NCI-H1092 treated with DMSO at 0.1 percent for 48 hours (cell line): Measurements from ENCODE around the gene CLEC4F.
A peak's percentile ranks its signal among the peaks of the same experiment; 100 is the strongest.

Experiments used
- DNase-seq: peaks from one replicate; lab custom pipeline; 2025; lab: John Stamatoyannopoulos, UW

The CLEC4F gene

DNA sequence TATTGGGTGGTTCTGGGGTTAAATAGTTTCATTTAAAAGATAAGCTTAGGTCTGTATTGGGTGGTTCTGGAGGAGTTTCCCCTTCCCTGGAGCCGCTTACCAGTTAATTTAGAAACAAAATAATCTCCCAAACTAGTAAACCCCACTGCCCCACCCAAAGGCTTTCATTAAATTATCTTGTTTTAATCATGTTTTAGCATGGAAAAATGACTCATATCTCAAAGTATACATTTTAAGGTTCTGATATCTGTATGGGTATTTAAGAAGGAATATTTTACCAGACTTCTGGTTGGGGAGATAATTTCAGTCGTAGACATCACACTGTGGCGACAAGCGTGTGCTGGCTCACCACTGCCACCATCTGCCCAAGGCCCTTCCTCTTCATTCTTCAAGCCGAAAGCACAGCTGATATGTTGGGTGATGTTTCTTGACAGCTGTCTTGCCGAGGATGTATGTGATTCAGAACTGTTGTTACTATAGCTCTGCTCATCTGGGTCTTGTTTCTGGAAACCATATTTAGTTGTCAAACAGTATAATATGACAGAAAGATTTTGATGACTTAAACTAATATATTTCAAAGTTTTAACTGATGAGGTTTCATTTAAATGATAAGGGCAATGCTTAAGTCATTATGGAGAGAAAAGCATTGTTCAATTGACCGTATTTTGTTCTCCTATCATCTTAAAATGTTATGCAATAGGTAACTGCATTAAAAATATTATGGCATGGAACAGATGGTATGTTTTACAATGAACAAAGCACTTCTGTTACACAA lies 35.1 kb downstream of the CLEC4F start:
- DNase-seq: peak; percentile 11

DNA sequence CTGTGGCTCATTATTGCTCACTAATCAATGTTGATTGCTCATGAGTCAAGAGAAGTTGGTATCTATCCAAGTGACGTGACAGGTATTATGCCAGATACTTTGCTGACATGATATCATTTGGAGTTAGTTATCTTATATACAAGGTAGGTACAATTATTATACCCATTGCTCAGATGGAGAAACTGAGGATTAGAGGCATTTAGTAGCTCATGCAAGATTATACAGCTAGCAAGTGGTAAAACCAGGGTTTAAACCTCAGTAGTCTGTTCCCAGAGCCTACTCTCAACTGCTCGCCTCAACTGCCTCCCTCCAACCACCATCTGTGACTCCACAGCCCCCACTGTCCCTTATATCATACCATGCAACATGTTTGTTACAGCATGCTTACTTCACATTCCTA lies 36.1 kb downstream of the CLEC4F start:
- DNase-seq: no peak

DNA sequence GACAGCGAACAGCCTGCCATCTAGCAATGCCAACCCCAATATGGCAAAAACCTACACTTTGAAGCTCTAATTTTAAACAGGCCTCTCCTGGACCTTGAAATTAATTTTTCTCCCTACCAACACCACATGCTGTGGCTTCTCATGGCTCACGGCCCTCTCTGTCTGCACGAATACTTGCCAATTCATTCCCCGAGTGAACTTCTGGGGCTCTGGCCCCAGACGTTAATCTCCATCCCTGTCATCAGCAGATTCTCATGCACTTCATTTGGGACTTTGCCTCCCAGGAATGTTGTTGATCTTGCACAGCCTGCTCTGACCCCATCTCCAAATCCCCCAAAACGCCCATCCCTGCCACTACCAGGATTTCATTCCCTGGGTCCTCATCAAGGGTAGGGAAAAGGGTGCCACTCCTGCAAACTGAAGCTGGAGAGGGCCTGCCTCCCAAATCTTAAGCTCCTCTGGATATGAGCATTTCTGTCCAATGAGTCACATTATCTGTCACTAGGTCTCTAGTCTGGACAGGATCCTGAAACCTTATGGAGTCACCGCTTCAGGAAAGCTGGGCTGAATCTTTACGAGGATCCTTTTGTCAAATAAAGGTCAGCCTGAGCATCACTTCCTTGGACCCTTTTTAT lies 40.4 kb downstream of the CLEC4F start:
- no peak for DNase-seq

- DNase-seq: no peak
These were observed 40.9 kb downstream of the CLEC4F start for GRCh38 chr2:70779491-70779890.

DNA sequence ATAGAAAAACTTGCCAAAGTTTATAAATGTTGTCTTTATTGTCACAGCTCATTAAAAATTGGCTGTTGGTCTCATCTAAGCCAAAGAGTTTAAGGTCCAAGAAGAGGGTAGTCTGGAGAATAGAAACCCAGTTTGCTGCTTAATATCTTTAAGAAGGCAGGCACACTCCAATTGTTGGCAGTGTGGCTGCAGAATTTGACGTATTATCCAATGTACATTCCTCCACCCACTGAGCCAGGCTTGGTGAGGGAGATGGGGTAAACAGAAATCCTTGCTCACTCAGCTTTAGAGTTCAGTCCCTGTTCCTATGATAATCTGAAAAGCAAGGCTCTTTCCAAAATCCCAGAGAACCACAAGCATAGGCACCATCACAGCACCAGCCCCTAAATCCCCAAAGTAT lies 41.7 kb downstream of the CLEC4F start:
- DNase-seq: no peak

GRCh38 chr2:70777450-70777849 lies 42.9 kb downstream of the CLEC4F start:
- no peak for DNase-seq

DNA sequence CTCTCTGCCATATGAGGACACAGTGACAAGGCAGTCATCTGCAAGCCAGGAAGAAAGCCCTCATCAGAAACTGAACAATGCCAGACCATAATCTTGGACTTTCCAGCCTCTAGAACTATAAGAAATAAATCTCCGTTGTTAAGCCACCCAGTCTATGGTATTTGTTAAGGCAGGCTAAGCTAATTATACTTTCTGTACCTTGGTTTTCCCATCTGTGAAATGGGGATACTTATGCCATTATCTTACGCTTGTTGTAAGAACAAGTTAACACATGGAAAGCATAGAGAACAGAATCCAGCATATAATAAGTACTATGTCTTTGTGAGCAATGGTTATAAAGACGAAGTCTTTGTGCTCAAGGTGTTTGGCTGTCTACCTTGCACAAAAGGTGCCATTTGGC lies 44.1 kb downstream of the CLEC4F start:
- DNase-seq: no peak

DNA sequence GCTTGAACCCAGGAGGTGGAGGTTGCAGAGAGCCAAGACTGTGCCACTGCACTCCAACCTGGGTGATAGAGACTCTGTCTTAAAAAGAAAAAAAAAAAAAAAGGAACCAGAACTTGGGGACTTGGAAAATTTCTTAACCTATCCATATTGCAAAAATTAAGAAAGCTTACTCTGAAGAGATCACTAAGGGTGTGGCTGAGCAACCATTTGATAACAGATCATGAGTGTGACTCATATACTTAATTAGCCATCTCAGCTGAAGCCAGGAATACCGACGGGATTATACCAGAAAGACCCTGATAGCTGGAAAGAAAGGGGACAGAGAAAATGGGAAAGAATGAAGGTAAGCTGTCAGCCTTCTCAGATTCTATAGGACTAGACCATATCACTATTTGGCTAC lies 45.3 kb downstream of the CLEC4F start:
- DNase-seq: no peak

GRCh38 chr2:70772486-70773155 lies 47.8 kb downstream of the CLEC4F start:
- DNase-seq: no peak

DNA sequence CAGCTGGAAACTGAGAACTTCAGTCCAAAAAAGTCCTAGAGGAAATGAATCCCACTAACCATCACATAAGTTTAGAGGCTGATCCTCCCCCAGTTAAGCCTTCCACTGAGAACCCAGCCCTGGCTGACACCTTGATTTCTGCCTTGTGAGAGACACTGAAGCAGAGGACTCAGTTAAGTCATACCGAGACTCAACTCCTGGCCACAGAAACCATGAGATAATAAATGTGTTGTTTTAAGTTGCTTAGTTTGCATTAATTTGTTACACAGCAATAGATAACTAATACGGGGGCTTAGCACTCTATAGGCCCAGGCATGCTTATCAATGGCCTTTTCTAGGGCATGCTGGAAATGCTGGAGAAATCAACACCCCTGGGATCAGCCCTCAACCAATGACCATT lies 49.0 kb downstream of the CLEC4F start:
- DNase-seq: no peak

- DNase-seq: no peak
These were observed 50.9 kb downstream of the CLEC4F start for GRCh38 chr2:70769450-70769849.

DNA sequence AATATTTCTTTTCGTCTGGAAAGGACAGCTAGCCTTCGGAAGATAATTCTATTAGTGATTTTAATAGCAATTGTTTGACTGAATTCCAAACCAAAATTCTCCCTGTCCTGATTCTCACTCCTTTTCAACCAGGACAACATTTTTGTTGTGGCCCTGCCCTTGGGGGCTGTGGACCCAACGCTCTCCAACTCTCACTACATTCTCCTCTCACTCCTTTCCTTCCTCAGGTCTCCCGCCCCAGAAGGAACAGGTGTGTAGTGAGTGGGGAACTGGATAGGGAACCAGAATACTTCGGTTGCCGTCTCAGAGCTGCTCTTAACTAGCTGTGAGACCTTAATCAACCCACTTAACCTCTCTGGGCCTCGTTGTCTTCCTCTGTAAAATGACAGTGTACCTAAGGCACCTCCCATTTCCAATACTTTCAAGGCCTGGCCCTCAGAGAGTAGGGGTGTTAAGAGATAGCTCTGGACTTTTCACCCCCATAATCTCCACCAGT lies 51.8 kb downstream of the CLEC4F start:
- no peak for DNase-seq

DNA sequence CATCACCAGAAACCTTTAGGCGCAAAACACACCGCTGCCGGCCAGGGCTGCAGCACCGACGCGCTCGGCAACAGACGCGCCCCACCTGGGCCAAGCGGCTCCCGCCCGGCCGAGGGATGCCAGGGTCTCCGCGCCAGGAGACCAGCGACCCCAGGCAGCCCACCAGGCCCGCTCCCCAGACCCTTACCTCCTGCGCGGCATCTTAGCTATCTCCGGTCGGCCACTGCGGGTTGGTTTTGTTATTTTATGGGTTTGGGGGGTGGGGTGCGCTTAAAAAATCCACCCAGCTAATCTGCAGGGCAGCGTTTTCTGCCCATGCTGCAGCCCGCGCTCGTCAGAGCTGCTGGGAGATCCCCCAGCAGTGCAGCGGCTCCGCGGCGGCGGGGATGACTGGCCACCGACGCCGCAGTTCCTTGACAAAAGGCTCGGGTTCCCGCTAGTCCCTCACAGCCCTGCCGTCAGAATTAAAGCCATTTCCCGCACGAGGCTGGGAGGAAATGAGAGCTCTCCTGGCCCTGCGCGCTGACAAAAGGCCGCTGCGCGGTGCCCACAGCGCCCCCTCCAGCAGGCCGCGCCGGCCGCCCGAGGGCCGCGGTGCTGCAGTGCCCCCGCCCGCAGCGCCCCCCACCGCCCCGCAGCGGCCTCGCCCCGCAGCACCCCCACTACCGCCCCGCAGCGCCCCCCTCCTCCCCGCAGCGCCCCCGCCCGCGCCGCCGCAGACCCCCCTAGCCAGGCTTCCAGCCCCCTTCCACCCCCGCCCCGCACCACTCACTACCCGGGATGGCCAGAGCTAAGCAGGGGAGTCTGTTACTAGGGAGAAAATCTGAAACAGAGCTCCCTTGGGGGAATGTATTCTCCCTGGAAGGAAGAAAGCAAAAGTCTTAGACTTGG lies 52.5 kb downstream of the CLEC4F start, which contains the start of gene ADD2:
Gene ADD2 (minus strand): TSS at position 502 of the 891 bp plus-strand sequence. CDS start 61,792 bp downstream, outside the sequence.
- DNase-seq: peak; percentile 72

DNA sequence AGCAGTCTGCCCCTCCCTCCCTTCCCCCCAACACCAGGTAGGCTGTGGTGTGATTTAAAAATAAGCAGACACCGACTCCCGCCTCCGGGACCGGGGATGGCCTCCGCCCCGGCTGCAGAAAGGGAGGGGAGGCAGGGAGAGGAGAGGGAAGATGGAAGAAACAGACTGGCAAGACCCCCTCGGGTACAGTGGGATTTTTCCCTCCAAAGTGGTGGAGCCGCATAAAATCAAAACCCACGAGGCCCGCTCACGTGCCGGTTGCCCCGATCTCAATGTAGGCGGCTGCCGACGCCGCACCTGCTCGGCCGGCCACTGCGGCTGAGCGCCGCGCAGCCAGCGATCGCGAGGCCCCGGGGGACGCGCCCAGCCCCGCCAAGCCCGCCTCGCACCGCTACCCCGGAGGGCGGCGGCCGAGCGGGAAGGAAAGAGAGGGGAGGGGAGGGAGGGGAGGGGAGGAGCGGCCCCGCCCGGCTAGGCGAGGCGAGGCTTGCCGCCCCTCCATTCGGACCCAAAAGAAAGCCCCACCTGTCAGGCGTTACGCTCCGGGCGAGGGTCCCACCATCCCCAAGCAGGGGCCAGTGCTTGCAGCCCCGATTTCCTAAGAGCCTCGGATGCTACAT lies 53.2 kb downstream of the CLEC4F start:
- peak; percentile 74 for DNase-seq

GRCh38 chr2:70766357-70767078 lies 53.9 kb downstream of the CLEC4F start:
- no peak for DNase-seq

DNA sequence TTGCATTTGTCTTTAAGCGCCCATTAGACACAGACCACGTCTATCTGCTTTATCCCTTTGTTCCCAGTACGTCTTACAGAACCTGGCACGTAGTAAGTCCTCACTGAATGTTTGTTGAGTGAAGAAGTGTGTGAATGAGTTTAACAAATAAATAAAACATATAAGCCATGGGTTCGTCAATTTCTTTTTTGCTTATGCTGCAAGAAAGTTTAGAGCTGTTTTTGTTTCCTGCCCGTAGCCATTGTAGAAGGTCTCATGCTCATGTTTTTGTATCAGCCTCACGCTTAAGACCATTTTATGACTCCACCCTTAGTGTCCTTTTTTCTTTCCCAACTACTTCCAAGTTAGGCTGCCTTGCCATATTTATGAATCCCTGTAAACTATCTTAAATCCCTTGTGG lies 54.9 kb downstream of the CLEC4F start:
- DNase-seq: no peak

DNA sequence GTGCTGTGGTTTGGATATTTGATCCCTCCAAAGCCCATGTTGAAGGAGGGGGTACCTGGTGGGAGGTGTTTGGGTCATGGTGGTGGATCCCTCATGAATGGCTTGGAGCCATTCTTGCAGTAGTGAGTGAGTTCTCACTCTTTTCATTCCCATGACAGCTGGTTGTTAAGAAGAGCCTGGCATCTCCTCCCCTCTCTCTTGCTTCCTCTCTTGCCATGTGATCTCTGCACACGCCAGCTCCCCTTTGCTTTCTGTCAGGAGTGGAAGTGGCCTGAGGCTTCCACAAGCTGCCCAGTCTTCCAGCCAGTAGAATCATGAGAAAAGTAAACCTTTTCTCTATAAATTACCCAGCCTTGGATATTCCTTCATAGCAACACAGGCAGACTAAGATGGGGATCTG lies 61.0 kb downstream of the CLEC4F start:
- no peak for DNase-seq
